Skin epidermis (tissue), 12 donors: ENCODE measurements around the gene CPA4.
"Not testable (repeated sequence)": the region's sequence is repeated elsewhere in the genome, so short reads cannot be mapped to it uniquely, and the experiment has no call there.

Experiments used
- H3K27ac ChIP-seq, 21 experiments: fragments of 200-600 bp; sonication (generic) in 11 of 21; one replicate each; pipeline ENCODE4 v1.5.0; 2020; ENCODE audit warnings: mild to moderate bottlenecking in 3 of 21, inconsistent platforms in 2 of 21, moderate library complexity in 2 of 21
- H3K4me3 ChIP-seq, 7 experiments: fragments of 200-600 bp; sonication (generic) in 2 of 7; one replicate each; pipeline ENCODE4 v1.5.0; 2020; ENCODE audit warnings: inconsistent platforms in 2 of 7, mild to moderate bottlenecking in 2 of 7, moderate library complexity in 1 of 7

CPA4 gene, protein sequence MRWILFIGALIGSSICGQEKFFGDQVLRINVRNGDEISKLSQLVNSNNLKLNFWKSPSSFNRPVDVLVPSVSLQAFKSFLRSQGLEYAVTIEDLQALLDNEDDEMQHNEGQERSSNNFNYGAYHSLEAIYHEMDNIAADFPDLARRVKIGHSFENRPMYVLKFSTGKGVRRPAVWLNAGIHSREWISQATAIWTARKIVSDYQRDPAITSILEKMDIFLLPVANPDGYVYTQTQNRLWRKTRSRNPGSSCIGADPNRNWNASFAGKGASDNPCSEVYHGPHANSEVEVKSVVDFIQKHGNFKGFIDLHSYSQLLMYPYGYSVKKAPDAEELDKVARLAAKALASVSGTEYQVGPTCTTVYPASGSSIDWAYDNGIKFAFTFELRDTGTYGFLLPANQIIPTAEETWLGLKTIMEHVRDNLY

DNA sequence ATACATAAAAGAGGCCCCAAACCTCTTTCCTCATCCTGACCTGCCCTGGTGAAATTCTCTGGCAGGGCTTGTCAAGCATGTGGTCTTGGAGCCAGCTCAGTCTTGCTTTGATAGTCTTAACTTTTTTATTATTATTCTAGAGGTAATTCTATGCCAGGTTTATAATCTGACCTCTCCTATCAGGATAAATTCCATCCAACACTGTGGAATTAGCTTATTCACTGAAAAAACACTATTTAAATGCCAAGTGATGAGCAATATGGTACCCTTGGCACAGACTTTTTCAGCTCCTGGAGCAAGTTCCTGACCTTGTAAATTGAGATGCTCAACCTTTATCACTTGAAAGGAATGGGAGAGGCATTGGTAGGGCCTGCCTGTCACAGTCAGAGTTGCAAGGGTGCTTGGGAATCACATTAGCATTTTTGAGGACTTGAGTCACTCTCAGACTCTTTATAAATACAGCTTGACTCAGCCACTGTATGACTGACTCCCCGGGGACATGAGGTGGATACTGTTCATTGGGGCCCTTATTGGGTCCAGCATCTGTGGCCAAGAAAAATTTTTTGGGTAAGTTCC, at the start of gene CPA4:
Gene CPA4, plus strand, starts transcription at position 480 of the 576 bp plus-strand sequence. Its CDS starts 20 bp downstream, at position 500.
- H3K27ac ChIP-seq: peak within 1 kb of the TSS in 20 of 21 experiments; percentile 5 to 79 (median 66)

DNA sequence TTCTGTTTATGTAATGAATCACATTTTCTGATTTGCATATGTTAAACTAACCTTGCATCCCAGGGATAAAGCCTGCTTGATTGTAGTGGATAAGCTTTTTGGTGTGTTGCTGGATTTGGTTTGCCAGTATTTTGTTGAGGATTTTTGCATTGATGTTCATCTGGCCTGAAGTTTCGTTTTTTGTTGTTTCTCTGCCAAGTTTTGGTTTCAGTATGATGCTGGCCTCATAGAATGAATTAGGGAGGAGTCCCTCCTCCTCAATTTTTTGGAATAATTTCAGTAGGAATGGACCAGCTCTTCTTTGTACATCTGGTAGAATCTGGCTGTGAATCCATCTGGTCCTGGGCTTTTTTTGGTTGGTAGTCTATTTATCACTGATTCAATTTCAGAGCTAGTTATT, 49.5 kb upstream of the CPA4 start:
- not testable (repeated sequence) for H3K27ac ChIP-seq, H3K4me3 ChIP-seq

More for the DNA sequence above, at the start of gene CPA4:
- peak within 1 kb of the TSS in 3 of 7 experiments; percentile 3 to 32 (median 10) for H3K4me3 ChIP-seq

DNA sequence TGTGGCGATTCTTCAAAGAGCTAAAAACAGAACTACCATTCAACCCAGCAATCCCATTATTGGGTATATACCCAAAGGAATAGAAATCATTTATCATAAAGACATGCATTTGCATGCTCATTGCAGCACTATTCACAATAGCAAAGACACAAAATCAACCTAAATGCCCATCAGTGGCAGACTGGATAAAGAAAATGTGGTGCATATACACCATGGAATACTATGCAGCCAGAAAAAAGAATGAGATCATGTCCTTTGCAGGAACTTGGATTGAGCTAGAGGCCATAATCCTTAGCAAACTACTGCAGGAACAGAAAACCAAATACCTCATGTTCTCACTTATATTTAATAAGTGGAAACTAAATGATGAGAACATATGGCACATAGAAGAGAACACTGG, 46.5 kb upstream of the CPA4 start:
- H3K27ac ChIP-seq: not testable (repeated sequence)

DNA sequence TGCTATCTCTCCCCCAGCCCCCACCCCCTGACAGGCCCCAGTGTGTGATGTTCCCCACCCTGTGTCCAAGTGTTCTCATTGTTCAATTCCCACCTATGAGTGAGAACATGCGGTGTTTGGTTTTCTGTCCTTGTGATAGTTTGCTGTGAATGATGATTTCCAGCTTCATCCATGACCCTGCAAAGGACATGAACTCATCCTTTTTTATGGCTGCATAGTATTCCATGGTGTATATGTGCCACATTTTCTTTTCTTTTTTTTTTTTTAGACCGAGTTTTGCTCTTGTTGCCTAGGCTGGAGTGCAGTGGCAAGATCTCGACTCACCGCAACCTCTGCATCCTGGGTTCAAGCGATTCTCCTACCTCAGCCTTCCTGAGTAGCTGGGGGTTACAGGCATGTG, 44.1 kb upstream of the CPA4 start:
- H3K4me3 ChIP-seq: not testable (repeated sequence)

More for the DNA sequence above, 46.5 kb upstream of the CPA4 start:
- H3K4me3 ChIP-seq: not testable (repeated sequence)

DNA sequence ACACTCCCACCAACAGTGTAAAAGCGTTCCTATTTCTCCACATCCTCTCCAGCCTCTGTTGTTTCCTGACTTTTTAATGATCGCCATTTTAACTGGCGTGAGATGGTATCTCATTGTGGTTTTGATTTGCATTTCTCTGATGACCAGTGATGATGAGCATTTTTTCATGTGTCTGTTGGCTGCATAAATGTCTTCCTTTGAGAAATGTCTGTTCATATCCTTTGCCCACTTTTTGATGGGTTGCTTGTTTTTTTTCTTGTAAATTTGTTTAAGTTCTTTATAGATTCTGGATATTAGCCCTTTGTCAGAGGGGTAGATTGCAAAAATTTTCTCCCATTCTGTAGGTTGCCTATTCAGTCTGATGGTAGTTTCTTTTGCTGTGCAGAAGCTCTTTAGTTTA, 43.3 kb upstream of the CPA4 start:
- not testable (repeated sequence) for H3K4me3 ChIP-seq, H3K27ac ChIP-seq

More for the DNA sequence above, 44.1 kb upstream of the CPA4 start:
- H3K27ac ChIP-seq: not testable (repeated sequence)

DNA sequence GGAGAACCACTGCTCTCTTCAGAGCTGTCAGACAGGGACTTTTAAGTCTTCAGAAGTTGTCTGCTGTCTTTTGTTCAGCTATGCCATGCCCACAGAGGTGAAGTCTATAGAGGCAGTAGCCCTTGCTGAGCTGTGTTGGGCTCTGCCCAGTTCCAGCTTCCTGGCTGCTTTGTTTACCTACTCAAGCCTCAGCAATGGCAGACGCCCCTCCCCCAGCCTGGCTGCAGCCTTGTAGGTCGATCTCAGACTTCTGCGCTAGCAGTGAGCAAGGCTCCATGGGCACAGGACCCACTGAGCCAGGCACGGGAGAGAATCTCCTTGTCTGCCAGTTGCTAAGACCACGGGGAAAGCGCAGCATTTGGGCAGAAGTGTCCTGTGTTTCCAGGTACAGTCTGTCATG, 38.4 kb upstream of the CPA4 start:
- Histone ChIP-seq H3K27ac (no peak overlapping the region), H3K4me3 (no peak overlapping the region)

DNA sequence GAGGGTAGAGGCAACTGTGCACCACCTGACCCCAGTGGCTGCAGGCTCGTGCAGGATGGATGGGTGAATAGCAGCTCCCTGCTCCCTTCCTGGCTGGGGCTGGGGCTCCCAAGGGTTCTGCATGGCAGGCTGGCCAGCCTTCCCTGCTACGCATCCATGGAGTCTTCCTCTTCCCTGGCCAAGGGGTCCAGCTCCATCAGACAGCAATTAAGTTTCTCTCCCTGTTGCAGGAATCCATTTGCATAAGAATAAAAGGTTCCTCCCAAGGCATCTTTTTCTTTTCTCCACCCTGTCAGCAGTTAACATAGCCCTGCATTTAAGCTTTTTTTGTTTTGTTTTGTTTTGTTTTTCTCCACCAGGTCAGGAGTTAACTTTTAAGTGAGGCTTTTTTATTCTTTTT, 36.3 kb upstream of the CPA4 start:
- Histone ChIP-seq H3K4me3 (no peak overlapping the region), H3K27ac (no peak overlapping the region)

DNA sequence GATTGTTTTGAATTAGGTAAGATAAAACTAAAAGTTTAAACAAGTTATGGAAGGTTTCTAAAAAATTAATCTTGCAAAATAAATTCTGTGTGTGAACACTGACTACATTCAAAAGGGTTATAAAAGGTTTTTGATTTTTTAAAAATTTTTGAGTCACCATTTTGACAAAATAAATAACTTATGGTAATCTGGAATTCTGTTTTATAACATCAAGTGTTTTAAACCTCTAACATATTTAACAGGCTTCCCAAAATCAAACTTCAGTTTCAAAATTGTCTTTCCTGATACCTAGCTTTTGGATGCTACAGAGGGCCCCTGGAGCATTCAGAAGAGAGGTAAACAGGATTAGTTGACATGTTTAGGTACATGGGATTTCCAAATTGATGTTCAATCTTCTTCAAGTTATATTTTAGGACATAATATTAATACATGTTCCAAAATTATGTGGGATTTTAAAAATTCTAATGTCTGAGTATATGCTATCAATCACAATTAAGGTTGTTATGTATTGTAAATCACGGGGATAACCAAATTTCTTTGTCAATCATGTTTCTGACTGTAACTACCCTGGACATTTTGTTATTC, 34.4 kb upstream of the CPA4 start:
- Histone ChIP-seq H3K27ac (no peak overlapping the region), H3K4me3 (no peak overlapping the region)

DNA sequence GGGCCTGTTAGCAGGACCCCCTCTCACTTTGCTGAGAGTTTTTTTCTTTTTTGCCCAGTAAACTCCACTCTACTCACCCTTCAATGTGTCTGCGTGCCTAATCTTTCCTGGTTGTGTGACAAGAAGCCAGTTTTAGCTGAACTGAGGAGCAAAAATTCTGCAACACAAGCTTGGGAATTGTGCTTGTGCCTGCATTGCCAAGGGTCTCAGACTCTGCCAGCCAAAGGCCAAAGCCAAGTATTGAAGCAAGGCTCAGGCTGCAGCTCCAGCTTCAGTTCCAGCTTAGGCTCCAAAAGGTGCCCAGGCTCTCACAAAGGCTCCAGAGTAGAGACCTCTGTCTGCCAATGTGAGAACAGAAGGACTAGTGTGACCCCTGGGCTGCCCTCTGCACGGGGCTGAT, 30.5 kb upstream of the CPA4 start:
- no peak overlapping the region for H3K4me3 ChIP-seq
- H3K27ac ChIP-seq: no peak overlapping the region

DNA sequence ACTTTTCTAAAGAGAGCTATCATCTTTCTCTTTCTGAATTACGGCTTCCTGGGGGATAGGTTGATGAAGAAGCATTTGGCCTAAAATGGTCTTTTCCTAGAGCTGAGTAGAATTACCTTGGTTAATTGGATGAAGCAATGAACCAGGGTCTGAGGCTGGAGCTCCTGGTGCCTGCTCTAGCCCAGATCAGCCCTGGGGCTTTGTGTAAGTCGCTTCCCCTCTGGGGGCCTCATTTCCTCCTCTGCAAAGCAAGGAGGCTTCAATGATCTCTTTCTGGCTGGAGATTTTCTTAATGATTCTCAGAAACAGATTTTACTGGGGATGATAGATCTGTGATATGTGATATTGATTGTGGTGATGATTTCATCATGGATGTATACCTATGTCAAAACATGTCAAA, 29.8 kb upstream of the CPA4 start:
- Histone ChIP-seq H3K27ac (no peak overlapping the region), H3K4me3 (no peak overlapping the region)

DNA sequence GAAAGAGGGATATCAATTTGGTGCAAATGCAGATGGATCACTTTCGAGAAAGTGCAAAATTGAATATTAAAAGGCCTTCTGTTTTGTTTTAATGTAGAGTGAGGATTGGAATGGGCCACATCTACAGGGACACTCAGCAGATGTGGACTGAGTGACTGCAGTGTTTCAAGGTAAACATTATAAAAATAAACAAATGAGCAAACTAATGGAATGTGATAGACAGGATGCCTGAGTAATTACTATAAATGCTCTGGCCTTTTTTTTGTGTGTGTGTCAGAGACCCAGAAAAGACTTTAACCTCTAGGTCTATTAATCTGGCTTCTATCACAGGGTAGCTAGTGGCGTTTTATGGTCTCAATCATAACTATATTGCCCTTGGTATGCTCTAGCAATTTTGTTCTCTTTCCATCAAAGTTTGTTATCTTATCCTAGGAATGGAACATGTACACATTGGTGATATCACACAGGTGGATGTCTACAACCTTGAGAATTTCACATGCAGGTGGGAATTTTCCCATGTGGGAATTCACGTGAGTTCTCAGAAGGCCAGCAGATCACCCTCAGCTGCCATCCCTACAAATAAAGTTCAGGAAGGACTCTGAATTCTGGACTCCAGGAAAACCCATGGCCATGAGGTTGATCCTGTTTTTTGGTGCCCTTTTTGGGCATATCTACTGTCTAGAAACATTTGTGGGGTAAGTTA, 26.6 kb upstream of the CPA4 start, which contains the start of gene CPA2:
Gene CPA2, plus strand, starts transcription at position 606 of the 703 bp plus-strand sequence. Its CDS starts 19 bp downstream, at position 625.
- Histone ChIP-seq H3K4me3 (no peak within 1 kb of the TSS), H3K27ac (no peak within 1 kb of the TSS)

DNA sequence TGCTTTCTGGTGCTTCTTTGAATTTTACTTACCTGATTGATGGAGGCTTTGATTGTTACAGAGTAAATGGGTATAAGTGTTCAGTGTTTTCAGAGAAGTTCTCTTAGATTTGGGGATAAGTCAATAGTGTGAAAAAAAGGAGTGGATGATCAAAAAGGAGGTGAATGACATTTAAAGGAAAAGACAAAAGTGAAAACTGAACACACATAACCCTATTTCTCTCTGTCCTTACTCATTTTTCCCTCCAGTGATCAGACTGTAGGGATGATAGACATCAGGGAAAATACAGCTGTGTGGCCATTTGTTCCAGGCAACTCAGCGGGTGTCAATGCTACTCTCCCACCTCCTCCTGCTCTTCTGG, 26.0 kb upstream of the CPA4 start:
- no peak overlapping the region for H3K27ac ChIP-seq

DNA sequence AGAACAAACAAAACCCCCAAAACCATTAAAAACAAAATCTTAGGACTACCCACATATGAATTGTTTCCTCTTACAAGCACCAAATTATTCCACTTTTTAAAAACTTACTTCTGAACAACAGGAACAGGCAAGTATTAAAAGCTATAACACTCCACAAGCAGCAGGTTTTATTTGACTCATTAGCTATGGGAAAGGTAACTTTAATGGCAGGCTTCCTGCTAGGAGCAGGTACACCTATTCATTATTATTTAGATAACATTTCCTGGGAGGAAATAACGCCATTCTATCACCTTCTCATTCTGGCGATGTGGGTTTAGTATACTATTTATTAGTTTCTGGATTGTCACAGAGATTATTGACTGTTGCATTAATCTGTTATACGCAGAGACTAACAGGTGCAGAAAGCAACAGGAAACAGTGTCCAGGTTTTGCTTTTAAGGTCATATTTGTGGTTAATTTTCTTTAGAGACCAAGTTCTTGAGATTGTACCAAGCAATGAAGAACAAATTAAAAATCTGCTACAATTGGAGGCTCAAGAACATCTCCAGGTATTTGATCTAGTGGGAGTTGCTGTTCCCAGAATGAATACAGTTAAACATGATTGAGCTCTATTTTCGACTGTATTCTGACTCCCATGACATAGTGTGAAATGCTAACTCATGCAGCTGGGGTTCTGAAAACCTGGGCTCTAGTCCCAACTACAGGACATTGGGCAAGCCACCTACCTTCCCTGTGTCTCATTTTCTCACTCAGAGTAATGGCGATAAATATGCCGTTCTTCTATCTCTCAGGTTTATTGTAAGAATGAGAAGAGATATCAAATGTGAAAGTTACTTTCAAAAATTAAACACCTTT, 24.3 kb upstream of the CPA4 start:
- Histone ChIP-seq H3K4me3 (no peak overlapping the region), H3K27ac (no peak overlapping the region)

More for the DNA sequence above, 26.0 kb upstream of the CPA4 start:
- no peak overlapping the region for H3K4me3 ChIP-seq

DNA sequence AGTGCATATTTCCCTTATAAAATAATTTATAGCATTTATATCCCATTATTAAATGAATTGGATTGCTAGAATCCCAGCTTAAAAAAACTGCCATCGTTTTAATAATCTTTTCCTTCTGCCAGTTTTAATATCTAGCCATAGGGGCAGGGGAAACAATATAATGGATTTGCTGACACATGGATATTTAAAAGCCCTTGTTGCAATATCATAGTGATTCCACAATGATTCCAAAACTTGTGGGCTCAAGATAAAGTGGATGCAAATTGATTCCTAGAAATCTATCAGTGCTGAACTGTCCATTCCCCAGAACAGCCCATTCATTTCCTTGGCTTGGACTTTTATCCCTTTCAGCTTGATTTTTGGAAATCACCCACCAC, 23.7 kb upstream of the CPA4 start:
- Histone ChIP-seq H3K27ac (no peak overlapping the region), H3K4me3 (no peak overlapping the region)

DNA sequence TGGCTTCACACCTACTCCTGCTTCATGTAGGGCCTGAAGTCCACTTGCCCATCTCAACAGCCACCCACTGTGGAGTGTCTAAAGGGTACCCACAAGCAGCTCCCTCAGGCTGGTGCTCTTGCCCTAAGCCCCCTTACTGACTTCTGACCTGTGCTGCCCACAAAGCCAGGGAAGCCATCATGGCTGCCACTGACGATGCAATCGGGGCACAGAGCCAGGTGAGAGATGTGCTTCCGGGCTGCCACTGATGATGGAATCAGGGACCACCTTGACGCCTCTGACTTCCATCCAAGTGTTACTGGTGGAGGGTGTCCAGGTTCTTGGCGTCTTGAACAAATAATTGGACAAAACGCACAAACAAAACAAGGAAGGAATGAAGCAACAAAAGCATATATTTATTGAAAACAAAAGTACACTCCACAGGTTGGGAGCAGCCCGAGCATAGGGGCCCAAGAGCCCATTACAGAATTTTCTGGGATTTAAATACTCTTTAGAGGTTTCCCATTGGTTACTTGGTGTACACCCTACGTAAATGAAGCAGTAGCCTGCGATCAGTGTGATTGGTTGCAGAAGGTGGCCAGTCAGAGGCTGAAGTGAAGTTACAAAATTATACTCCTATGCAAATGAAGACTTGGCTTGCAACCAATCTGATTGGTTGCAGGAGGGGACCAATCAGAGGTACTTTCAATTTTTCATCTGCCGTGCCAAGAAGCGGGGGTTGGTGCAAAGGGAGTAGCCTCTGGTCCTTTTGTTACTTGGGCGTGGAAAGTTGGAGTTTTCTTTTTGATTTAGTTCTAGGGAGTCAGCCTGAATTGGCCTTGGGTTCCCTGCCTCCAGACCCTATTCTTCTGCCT, 21.8 kb upstream of the CPA4 start:
- Histone ChIP-seq H3K27ac (no peak overlapping the region), H3K4me3 (no peak overlapping the region)

DNA sequence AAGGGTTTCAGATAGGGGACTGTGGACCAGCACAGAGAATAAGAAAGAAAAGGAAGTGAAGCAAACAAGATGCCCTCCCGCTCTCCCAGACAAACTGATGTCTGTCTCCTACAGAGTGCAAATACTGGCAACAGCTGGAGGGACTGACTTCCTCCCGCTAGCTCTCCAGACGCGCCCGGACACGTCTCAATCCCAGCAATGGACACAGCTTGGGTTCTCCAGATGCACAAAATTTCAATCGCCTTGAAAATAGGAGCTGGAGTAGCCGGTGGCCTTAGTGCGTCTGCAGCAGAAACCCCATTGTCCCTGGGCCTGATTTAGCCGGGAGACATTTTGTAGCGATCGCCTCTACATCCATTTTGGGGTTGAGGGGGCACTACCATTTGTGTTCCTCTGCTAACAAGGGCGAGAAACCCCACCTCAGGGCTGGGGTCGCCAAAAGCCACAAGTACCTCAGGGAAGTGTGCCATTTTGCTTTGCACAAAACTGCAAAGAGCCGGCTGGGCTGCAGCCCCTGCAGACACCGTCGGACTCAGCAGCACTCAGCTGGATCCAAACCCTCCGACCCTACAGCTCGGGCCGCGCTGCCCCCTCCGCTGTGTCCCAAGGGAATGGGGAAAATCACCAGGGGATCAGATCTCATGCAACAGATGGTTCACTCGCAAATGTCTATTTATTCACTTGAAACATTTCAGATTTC, 20.4 kb upstream of the CPA4 start:
- H3K4me3 ChIP-seq: peak overlapping the region in 1 of 7 experiments; percentile 8
- no peak overlapping the region for H3K27ac ChIP-seq

DNA sequence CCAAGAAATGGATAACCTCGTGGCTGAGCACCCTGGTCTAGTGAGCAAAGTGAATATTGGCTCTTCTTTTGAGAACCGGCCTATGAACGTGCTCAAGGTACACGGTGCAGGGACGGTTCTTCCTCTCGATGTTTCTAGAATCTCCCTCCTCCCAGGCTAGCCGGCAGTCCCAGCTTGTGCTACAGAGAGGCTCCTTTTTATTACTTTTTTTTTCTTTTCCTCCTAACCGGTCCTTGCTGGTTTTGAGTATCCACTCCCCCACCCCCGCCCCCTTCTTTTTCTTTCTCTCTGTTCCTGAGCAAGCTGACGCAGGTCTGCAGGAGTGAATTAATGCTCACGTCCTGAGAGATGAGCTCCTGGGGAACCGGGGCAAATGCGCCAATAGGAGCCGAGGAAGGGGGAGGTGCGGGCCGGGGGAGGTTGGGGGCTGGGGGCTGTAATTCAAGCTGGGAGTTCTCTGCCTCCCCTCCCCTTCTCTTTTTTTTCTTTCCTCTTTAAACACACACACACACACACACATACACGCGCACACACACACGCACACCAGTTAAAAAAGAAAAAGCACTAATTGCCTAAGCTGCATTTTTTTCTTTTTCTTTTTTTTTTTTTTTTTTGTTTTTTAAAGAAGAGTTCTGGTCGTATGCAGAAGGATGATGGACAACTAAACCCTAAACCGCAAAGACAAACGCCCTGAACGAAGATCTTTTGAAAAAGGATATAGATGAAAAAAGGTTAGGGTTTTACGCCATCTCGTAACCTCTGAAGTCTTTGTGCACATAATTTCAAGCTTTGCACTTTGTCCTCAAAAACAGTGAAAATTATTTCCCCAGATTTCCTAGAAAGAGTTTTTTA, 19.7 kb upstream of the CPA4 start:
- Histone ChIP-seq H3K27ac (no peak overlapping the region), H3K4me3 (peak overlapping the region in 1 of 7 experiments; percentile 8)
